WTC11 (cell line): ENCODE measurements around the gene KRT12.

Experiments used
- ATF2 ChIP-seq: sonication (generic); formaldehyde crosslinking; IDR thresholded peaks from 2 replicates; pipeline ENCODE4 v1.8.1; 2022; ENCODE audit warnings: low read depth, missing genetic modification reagents, borderline replicate concordance
- CTCF ChIP-seq: fragments of 200-600 bp; IDR thresholded peaks from 2 replicates; pipeline ENCODE4 v1.8.0; 2022; ENCODE audit warnings: antibody characterized with exemption
- STAT6 ChIP-seq: sonication (generic); formaldehyde crosslinking; conservative IDR thresholded peaks from 2 replicates; pipeline ENCODE4 v1.8.1; 2023; ENCODE audit warnings: mild to moderate bottlenecking, low read depth, missing genetic modification reagents, moderate library complexity

GRCh38 chr17:40883626-40884334 lies 16.8 kb upstream of the KRT12 start:
- TF ChIP-seq ATF2 (CRISPR knock-in tag) (no peak), STAT6 (CRISPR knock-in tag) (no peak), CTCF (no peak)
